OCI-LY1 (cell line): ENCODE results near the gene SLC9A7.

Source experiments
- EZH2 ChIP-seq: fragments of 200-600 bp; sonication (generic), shearing (Covaris generic); IDR thresholded peaks from 2 replicates; pipeline ENCODE4 v1.8.0; 2017; ENCODE audit warnings: borderline replicate concordance, mixed run types, mild to moderate bottlenecking, antibody characterized with exemption, low read length, moderate library complexity, mixed read lengths
- TF ChIP-seq, protein P1 (sequence below): fragments of 200-600 bp; sonication (generic), shearing (Covaris generic); IDR thresholded peaks from 2 replicates; pipeline ENCODE4 v1.5.1; 2017; ENCODE audit warnings: mild to moderate bottlenecking, antibody characterized with exemption, low read length, moderate library complexity, mixed read lengths

- TF ChIP-seq, protein P1, sequence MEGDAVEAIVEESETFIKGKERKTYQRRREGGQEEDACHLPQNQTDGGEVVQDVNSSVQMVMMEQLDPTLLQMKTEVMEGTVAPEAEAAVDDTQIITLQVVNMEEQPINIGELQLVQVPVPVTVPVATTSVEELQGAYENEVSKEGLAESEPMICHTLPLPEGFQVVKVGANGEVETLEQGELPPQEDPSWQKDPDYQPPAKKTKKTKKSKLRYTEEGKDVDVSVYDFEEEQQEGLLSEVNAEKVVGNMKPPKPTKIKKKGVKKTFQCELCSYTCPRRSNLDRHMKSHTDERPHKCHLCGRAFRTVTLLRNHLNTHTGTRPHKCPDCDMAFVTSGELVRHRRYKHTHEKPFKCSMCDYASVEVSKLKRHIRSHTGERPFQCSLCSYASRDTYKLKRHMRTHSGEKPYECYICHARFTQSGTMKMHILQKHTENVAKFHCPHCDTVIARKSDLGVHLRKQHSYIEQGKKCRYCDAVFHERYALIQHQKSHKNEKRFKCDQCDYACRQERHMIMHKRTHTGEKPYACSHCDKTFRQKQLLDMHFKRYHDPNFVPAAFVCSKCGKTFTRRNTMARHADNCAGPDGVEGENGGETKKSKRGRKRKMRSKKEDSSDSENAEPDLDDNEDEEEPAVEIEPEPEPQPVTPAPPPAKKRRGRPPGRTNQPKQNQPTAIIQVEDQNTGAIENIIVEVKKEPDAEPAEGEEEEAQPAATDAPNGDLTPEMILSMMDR, result no peak
- TF ChIP-seq EZH2, result no peak
These were observed 131.1 kb downstream of the SLC9A7 start for GRCh38 chrX:46627711-46628419.
